HG03135 (cell line): ENCODE results near the gene GATB.

Source experiments
- ATAC-seq: cut with Tn5 transposase; IDR thresholded peaks from one replicate; pipeline ENCODE4 v1.9.1; 2021; ENCODE audit warnings: mild to moderate bottlenecking, moderate library complexity; ENCODE audit not compliant: unreplicated experiment

GATB gene

DNA sequence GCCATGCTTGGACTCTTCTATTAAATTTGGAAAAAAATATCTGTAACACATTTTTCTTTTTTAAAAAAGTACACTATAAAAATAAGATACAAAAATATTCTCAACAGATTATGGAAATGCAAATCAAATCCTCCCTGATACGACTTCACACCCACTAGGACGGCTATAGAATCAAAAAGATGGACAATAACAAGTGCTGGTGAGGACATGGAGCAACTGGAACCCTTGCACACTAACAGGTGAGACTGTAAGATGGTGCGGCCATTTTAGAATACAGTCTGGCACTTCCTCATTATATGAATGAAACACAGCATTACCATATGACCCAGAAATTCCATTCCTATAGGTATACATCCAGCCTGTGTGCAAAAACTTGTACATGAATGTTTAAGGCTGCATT is 83.6 kb downstream of the GATB start:
- no peak for ATAC-seq

DNA sequence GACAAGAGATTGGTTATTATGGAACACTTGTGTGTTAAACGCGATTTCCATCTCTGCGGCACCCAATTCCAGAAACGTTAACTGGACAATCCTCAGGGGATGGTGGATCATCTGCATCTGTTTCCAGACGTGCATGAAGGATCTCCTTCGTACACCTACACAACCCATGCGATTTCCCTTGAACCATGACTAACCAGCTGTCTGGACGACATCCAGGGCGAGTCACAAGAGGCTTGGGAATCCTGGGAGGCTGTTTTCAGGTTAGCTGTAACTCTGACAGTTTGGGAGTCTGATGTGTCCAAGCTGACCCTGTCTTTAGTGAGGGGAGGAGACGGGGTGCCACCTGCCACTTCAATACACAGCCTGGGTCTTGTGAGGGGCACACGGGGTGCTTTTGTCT is 84.5 kb downstream of the GATB start:
- no peak for ATAC-seq

DNA sequence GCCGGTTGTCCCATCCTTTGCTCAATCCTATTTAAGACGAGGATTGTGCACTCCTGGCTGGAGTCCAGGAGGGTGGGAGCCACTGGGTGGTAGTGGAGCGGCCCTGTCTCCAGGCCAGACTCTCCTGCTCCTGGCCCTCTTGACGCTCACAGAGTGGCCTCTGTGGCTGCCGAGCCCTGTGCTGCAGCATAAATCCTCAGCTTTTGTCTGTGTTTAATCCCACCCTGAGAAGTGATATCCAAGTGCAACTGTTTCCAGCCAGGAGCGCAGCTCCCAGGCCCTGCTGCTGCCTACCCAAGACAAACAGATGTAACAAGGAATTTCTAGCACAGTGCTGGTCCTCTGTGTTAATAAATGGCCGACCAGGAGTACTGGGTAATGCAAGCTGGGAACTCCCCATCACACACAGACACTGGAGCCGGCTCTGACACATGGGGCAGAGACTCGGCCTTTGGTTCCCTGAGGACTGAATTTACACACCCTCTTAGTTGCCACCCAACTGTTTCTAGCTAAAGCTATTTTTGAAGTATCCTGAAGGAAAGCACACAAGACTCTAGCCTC is 85.3 kb downstream of the GATB start:
- no peak for ATAC-seq

DNA sequence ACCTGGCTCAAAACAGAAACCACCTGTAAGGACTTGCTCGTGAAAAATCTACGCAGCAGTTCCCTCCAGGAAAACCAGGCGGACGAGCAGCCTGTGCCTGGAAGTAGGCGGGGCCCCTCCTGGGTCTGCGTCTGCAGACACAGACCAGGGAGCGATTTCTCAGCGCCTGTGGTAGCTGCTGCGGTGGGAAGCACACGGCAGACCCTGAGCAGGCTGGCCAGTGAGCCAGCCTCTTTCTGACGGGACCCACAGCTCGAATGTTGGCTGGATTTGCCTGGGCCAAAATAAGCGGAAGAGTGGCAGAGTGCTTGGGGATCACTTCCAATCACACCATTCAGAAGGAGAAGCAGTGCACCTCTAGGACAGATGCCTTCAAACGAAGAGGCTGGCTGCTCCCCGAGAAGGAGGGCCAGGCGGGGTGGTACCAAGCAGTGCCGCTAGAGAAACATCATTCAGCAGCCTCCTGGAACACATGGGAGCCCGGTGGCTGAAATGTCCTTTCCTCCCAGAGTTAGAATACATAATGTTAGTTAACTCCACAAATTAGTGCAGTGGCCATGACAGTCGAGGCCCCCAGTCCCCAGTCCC is 85.9 kb downstream of the GATB start:
- no peak for ATAC-seq

DNA sequence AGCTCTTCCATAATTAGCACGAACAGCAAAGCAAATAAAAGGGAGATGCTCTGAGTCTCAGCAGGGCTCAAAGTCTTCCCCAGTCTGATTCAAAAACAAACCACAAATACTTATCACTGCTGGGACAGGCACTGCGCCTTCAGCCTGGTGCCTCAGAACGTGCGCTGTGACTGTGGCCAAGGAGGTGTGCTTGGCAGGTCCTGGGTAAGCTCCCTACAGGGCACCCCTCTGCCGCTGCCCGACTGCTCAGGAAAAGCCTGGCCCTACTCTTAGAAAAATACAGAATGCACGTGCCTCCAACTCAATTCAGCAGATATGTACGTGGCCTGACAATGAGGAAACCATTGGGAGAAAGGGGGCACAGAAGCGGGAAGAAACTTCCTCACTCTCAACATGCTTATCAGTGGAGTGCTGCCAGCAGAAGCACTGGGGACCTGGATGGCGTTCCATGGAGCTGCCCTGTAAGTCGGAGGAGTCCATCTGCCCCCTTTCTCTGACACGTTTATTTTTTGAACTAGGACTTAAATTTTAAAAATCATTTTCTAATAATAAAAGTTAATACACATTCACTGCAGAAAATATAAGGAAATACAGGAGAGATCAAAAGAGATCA is 86.8 kb downstream of the GATB start:
- ATAC-seq = no peak

DNA sequence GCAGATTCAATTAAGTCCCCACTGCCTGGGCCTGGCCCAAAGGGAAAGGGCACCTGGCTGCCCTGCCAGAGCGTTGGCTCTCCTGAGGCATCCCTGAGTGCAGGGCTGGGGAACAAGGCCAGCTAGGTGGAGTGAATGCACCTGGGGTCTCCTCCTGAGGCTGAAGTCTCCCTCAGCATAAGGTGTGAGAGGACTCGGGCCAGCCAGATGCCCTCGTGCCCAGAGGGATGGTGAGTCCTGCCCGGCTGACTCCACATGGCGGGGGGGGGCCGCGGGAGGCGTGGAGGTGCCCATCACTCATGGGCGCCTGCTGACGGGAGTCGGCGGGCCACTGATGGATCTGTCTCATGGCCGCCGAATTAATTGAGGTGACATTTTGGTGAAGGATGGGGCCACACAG is 87.8 kb downstream of the GATB start:
- ATAC-seq = no peak

DNA sequence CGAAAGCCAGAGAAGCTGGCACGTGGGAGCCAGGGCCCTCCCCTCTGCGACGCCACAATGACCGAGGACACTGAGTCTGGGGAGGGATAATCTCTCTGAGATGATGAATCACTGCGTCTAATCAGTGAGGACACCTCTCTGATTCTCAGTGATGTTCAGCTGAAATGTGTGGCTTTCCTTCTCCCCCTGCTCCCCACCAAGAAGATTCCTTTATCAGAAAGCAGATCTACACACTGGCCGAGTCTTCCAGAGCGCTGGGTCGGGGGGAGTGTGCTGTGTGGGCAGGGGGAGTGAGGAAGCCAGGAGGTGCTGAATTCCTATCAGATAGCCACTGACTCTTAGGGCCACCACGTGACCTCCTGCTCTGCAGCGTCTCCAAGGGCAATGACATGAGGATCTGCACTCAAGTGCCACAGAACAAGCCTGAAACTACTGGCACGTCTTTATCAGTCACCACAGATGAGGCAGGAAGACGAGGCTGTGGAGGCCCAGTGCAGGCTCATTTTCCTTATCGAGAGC is 89.2 kb downstream of the GATB start:
- no peak for ATAC-seq

DNA sequence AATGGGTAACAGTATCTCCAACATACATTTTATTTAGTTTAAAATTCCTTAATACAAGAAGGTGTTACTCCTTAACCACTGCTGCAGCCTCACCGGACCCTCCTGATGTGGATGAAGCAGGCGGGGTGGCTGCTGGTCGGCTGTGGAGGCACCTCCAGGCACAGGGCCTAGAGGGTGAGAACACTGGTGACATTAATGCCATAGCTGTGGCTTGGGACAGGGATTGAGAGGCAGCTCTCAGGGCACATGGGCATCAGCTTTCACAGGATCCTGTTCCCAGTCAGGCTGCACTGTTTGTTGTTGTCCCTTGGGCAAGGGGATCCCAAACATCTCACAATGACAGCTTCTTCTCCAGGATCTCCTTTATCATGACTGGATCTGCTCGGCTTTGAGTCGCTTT is 90.0 kb downstream of the GATB start:
- no peak for ATAC-seq

DNA sequence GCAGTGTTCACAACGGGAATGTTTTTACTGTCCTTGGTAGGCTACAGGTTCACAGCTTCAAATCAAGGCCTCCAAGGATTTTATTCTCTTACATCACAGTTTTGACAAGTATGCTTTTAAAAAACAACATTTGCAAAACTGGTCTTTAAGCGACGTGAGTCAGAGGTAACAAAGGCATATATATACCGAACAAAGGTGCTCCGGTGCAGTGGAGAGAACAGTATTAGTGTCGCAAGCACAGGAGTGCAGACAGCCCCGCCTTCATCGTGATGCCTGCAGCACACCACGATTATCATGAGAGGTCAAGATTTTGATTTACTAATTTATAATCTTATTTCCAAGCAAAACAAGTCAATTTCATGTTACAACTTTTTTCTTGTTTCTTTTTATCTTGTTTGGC is 90.8 kb downstream of the GATB start:
- no peak for ATAC-seq

DNA sequence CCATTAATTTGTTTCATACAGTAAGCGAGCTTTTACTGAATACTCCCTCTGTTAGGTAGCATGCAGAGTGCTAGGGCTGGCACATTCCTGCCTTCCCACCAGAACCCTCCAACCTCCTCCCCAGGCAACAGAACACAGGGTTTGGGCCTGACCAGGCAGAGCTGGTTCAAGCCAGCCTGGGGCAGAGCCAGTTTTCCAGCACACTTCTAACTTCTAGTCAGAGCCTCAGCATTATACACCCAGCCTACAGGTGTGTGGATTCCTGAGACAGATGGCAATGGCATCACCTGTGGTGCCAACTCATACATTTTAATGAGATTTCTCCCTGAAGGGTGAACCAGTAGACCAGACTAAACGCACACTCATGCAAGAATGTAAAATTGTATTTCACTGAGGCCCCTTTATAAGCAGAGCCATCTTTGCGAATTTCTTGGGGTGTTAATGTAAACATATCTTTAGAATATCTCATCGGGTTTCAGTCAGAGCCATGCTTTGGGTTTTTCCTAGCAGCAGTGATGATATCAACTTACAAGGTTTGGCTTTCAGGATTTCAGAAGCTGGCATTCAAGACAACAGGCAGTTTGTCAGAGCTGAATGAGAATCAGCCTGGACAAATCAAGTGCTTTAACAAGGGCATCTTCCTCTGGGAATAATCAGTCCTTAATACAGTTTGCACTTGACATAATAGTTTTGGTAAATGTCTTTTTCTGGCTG is 92.0 kb downstream of the GATB start:
- ATAC-seq = no peak

DNA sequence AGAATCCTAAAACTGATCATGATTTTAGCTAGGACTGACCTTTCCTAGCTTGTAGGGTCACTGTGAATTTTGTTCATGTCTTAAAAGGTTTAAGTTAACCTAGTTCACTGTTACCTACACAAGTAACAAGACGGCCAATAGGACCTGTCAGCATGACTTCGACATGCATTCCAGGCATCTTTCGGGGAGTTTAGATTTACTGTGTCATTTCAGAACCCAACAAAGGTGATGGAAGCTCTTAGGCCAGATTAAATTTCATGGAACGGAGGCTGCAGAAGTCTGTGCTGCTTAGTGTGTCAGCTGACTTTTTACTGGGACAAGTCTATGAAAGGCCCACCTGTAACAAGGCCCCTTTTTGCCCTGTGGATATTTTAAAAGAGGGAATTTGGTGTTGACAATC is 93.1 kb downstream of the GATB start:
- no peak for ATAC-seq

DNA sequence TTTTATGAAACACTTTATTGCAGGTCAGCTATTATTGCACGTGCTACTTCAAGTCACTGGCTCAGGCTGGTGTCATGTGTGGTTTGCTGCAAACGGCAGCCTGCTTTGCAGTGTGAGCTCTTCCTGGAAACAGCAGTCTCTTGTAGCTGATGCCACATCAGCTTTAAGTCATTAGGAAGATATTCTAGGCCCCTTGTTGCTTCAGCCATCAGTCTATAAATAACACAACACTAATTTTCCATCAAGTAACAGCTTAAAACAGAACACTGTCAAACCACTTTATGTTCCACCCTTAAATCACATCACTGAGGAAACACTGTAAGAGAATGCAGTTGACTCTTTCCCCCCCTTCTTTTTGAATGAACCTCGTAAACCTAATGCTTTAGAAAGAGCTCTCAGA is 93.8 kb downstream of the GATB start:
- no peak for ATAC-seq

DNA sequence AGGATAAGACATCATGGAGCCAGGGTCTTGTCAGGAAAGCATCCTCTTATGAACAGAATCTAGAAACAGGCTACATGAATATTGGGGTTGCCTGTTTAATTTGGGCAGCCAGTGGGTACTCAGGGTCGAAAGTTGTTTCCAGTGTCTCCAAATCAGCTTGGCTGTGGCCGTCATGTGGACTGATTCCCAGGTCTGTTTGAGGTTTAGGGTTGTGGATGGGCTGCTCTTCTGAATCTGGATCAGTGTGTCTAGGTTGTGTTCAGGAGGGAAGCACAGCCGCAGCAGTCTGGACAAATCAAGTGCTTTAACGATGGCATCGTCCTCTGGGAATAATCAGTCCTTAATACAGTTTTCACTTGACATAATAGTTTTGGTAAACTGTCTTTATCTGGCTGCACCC is 94.3 kb downstream of the GATB start:
- no peak for ATAC-seq

DNA sequence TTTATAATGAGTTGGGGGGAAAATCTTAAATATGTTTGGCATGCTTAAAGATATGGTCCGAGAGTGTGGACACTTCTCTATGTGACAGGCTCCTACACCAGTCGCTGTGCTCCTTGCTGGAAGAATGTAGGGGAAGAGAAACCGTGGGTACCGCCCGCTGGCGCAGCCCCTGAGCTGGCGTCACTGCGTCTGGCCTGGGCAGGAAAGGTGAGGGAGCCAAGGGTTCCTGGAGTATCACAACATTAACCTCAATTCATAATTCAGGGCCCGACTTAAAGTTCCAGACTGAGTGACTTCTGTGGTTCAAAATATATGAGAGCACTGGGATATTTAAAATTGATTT is 95.1 kb downstream of the GATB start:
- ATAC-seq = no peak

DNA sequence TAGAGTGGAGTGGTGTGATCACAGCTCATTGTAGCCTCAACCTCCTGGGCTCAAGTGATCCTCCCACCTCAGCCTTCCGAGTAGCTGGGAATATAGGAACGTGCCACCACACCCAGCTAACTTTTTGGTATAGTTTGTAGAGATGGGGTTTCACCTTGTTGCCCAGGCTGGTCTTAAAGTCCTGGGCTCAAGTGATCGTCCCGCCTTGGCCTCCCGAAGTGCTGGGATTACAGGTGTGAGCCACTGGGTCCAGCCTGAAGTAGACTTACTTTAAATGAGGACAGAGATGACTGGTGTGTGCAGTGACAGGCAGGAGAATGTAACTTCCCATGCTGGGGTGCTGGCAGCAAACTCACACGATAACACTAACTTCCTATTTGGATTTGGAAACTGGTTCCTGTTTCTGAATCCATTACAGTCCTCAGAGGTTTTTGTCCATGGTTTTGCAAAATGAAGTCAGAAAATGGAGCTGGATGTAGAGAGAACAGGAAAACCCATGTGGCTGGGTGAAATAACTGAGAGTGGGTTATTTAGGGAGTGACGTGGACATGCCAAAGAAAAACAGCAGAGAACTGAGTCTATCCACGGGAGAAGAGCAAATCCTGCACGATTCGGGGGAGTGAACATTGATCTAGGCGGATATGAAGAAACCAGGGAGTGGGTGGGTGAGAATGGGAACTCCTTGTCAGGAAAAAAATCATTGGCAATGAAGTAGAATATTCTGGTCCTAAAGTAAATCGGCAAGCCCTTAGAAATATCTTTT is 95.6 kb downstream of the GATB start:
- no peak for ATAC-seq

DNA sequence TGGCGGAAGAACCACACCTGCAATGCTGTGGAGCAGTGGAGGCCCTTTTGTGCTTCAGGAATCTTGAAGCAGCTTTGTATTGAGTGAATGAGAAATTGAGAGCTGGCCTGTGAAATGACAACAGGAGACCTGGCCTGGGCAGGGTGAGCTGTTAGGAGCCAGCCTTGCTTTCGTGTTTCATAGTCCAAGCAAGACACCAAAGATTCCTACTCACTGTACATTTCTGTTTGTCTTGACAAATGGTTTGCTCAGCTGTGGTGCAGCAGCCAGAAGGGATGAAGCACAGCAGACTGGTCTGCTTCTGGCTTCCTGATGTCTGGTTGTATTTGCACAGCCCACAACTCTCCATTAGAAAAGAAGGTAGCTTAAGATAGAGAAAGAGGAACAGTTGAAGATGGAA is 96.5 kb downstream of the GATB start:
- no peak for ATAC-seq

DNA sequence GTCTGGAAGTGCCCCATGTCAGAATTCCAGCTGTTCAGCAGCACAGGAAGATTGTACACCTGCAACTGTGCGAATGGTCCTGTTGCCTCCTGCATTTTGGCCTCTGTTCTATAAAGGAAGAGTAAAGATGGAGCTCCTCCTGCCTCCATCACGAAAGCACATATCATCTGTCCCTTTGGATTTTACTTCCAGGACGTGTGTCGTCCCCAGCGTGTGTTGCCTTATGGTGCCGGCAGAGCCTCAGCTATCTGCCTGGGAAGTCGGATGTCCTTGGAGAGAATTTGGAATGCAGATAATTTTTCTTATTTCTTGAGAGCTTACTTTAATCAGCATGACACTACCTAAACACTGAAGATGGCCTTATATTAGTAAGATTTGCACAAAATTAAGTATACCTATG is 97.7 kb downstream of the GATB start:
- ATAC-seq = no peak

DNA sequence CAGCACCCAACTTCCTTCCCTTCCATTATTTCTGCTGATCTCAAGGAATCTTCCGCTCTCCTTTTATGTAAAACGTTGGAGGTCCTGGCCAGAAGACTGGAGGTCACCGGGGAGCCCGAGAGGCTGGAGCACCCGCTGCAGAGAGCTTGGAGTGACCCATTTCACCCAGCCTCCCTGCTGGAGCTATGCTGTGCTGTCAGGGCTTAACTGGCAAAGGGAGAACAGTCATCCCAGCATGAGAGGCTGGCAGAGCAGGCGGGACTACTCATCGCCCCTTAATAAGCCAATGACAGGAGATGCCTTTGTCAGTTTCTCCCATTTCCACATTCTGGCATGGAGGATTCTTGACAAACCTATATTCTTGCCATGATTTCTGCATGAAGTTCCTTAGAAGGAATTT is 98.9 kb downstream of the GATB start:
- no peak for ATAC-seq

DNA sequence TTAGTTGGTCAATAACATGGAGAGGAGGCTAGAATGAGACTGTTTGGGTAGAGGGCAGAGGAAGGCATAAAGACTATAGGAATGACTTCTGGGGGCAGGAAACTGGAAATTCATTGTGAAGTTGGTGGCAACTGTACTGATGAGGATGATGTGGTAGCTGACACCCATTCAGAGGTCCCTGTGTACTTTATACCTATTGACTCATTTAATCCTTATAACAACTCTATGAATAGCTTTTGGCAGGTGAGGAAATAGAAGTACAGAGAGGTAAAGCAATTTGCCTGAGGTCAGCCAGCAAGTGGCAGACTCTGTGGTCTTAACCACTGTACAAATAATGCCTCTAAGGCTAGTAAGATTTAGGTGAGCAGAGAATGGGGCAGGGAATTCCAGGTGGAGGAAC is 100.1 kb downstream of the GATB start:
- no peak for ATAC-seq

DNA sequence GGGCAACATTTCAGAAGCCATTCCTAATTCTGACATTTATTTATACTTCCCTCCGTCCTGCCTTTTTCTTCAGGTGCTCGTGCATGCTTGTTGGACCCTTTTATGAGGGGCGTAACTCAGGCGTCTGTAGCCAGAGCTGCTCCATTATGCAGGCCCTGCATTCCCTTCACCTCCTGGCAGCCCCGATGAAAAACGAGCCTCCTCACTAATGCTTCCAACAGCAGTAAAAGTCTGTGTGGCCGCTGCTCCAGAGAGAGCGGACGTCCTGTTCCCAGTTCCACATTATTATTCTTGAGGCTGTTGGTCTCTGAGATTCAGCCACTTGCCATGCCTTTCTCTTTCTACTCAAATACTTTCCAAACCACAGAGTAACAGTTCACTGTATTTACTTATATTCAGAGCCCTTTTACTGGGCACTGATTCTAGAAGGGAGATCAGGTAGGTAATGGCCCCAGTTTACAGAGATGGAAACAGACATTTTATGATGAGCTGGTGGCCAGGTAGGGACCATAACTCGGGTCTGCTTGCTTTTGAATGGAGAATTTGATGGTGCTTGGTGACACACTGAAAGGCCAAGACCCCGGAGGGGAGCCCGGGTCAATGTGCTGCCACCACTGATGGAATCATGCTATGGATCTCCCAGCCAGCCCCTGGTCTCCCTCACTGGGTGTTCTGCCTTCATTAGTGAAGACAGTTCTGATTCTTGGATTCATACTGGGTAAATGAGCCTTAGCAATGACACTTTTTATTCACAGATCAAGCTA is 101.0 kb downstream of the GATB start:
- ATAC-seq = no peak
